ENCODE results near the gene LHFPL3.
"Not testable (repeated sequence)": the region's sequence is repeated elsewhere in the genome, so short reads cannot be mapped to it uniquely, and the experiment has no call there.

Gene LHFPL3

GRCh38 chr7:104922182-104923009 lies 594.0 kb downstream of the LHFPL3 start:
- Histone ChIP-seq H3K27me3 (ENCODE audit: control insufficient read depth in 3 of 3, insufficient read depth in 3 of 3, low read depth in 1 of 3, low read length in 3 of 3) (peaks cover 0 to 3% (median 0%) of the 10 kb centered on the region in 3 experiments), H3K4me1 (ENCODE audit: control insufficient read depth in 2 of 2, insufficient read depth in 1 of 2, low read depth in 1 of 2, low read length in 2 of 2) (peaks cover 5 to 8% of the 10 kb centered on the region in 2 donors), H3K9me3 (replicated peaks in 1 of 2; ENCODE audit: control insufficient read depth in 2 of 2, insufficient read depth in 1 of 2, low read depth in 1 of 2, low read length in 2 of 2) (no peaks in the 10 kb centered on the region), H3K23ac (ENCODE audit: low read depth, low read length, poor library complexity) (no peak overlapping the region), H3K79me1 (ENCODE audit: low read depth, low read length) (no peaks in the 10 kb centered on the region), H3K4me3 (ENCODE audit: low read length in 2 of 2) (no peak overlapping the region), H3K4me2 (ENCODE audit: insufficient read depth, low read length, poor library complexity, severe bottlenecking) (no peak overlapping the region), H2BK12ac (ENCODE audit: low read length) (no peak overlapping the region), H3K14ac (ENCODE audit: low read length) (no peak overlapping the region), H2BK120ac (ENCODE audit: low read depth, low read length) (no peak overlapping the region), H2BK5ac (ENCODE audit: low read length) (no peak overlapping the region), H2BK15ac (ENCODE audit: low read length) (no peak overlapping the region), H3K36me3 (replicated peaks in 1 of 2; ENCODE audit: control insufficient read depth in 2 of 2, insufficient read depth in 2 of 2, low read length in 2 of 2) (no peaks in the 10 kb centered on the region), H3K4ac (ENCODE audit: low read length) (no peak overlapping the region), H3K18ac (ENCODE audit: low read length) (no peak overlapping the region), H3K27ac (replicated peaks; ENCODE audit: low read length) (no peak overlapping the region), H4K8ac (ENCODE audit: low read depth, low read length) (no peak overlapping the region), H2AFZ (ENCODE audit: low read length) (no peak overlapping the region), H4K91ac (ENCODE audit: low read depth, low read length, poor library complexity) (no peak overlapping the region), H3K9ac (ENCODE audit: low read depth, low read length, poor library complexity) (no peak overlapping the region), H2AK5ac (ENCODE audit: low read depth, low read length) (no peak overlapping the region)
- DNase-seq (ENCODE audit: low spot score) = no peak
- no CpG with 5 or more reads among the region's 5 CpGs for WGBS, 2 donors (ENCODE audit: extremely low coverage in 2 of 2, insufficient read length in 2 of 2, insufficient replicate concordance in 1 of 2)

- H3K4ac ChIP-seq (ENCODE audit: low read length) = no peak overlapping the region
- peaks cover 6 to 8% of the 10 kb centered on the region in 2 donors for H3K4me1 ChIP-seq (ENCODE audit: control insufficient read depth in 2 of 2, insufficient read depth in 1 of 2, low read depth in 1 of 2, low read length in 2 of 2)
- no peak overlapping the region for H2BK12ac ChIP-seq (ENCODE audit: low read length)
- H3K9me3 ChIP-seq (replicated peaks in 1 of 2; ENCODE audit: control insufficient read depth in 2 of 2, insufficient read depth in 1 of 2, low read depth in 1 of 2, low read length in 2 of 2) = no peaks in the 10 kb centered on the region
- H2BK5ac ChIP-seq (ENCODE audit: low read length) = no peak overlapping the region
- no peak overlapping the region for H4K91ac ChIP-seq (ENCODE audit: low read depth, low read length, poor library complexity)
- H3K23ac ChIP-seq (ENCODE audit: low read depth, low read length, poor library complexity) = no peak overlapping the region
- no peak overlapping the region for H2AK5ac ChIP-seq (ENCODE audit: low read depth, low read length)
- H3K79me1 ChIP-seq (ENCODE audit: low read depth, low read length) = no peaks in the 10 kb centered on the region
- no peaks in the 10 kb centered on the region for H3K36me3 ChIP-seq (replicated peaks in 1 of 2; ENCODE audit: control insufficient read depth in 2 of 2, insufficient read depth in 2 of 2, low read length in 2 of 2)
- H3K9ac ChIP-seq (ENCODE audit: low read depth, low read length, poor library complexity) = no peak overlapping the region
- no CpG with 5 or more reads among the region's 4 CpGs for WGBS, 2 donors (ENCODE audit: extremely low coverage in 2 of 2, insufficient read length in 2 of 2, insufficient replicate concordance in 1 of 2)
- H3K18ac ChIP-seq (ENCODE audit: low read length) = no peak overlapping the region
- no peak overlapping the region for H2BK120ac ChIP-seq (ENCODE audit: low read depth, low read length)
- DNase-seq (ENCODE audit: low spot score) = peak; percentile 56
- no peak overlapping the region for H3K4me3 ChIP-seq (ENCODE audit: low read length in 2 of 2)
- no peak overlapping the region for H3K4me2 ChIP-seq (ENCODE audit: insufficient read depth, low read length, poor library complexity, severe bottlenecking)
- peak overlapping the region; percentile 82 for H2AFZ ChIP-seq (ENCODE audit: low read length)
- H3K27ac ChIP-seq (replicated peaks; ENCODE audit: low read length) = no peak overlapping the region
- H3K14ac ChIP-seq (ENCODE audit: low read length) = no peak overlapping the region
- H2BK15ac ChIP-seq (ENCODE audit: low read length) = no peak overlapping the region
- no peak overlapping the region for H4K8ac ChIP-seq (ENCODE audit: low read depth, low read length)
- H3K27me3 ChIP-seq (ENCODE audit: control insufficient read depth in 3 of 3, insufficient read depth in 3 of 3, low read depth in 1 of 3, low read length in 3 of 3) = no peaks in the 10 kb centered on the region
These were observed 594.6 kb downstream of the LHFPL3 start for GRCh38 chr7:104923010-104923421.

GRCh38 chr7:104926189-104926588 lies 597.8 kb downstream of the LHFPL3 start:
- WGBS, 2 donors (ENCODE audit: extremely low coverage in 2 of 2, insufficient read length in 2 of 2, insufficient replicate concordance in 1 of 2) = no CpG with 5 or more reads among the region's 5 CpGs
- not testable (repeated sequence) for H3K4me2 ChIP-seq (ENCODE audit: insufficient read depth, low read length, poor library complexity, severe bottlenecking)

DNA sequence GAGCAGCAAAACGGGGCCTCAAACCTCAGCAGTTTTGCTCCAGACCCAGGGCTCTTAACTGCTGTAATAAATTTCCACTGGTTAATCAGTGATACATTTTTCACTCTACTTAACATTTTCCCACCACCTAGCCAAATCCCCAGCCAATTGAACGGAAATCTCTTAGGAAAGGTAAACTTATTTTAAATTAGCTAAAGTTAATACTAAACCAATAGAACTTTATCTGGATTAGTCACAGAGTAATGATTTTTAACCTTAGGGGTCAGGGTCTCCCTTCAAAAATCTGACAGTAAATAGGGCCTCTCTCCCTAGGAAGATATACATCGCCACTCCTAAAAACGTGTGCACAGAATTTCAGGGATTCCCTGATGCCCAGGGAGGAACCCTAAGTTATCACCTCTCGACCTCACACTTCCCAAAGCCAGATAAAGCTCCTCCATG lies 598.2 kb downstream of the LHFPL3 start:
- no peak overlapping the region for H2BK15ac ChIP-seq (ENCODE audit: low read length)
- H3K79me1 ChIP-seq (ENCODE audit: low read depth, low read length) = no peaks in the 10 kb centered on the region
- no peak overlapping the region for H3K4me3 ChIP-seq (ENCODE audit: low read length in 2 of 2)
- no peak overlapping the region for H3K23ac ChIP-seq (ENCODE audit: low read depth, low read length, poor library complexity)
- H2BK5ac ChIP-seq (ENCODE audit: low read length) = no peak overlapping the region
- H3K9ac ChIP-seq (ENCODE audit: low read depth, low read length, poor library complexity) = no peak overlapping the region
- WGBS, 2 donors (ENCODE audit: extremely low coverage in 2 of 2, insufficient read length in 2 of 2, insufficient replicate concordance in 1 of 2) = no CpG with 5 or more reads among the region's 5 CpGs
- no peak overlapping the region for H3K4ac ChIP-seq (ENCODE audit: low read length)
- no peak overlapping the region for H3K18ac ChIP-seq (ENCODE audit: low read length)
- H2AFZ ChIP-seq (ENCODE audit: low read length) = no peak overlapping the region
- no peaks in the 10 kb centered on the region for H3K9me3 ChIP-seq (replicated peaks in 1 of 2; ENCODE audit: control insufficient read depth in 2 of 2, insufficient read depth in 1 of 2, low read depth in 1 of 2, low read length in 2 of 2)
- H2AK5ac ChIP-seq (ENCODE audit: low read depth, low read length) = no peak overlapping the region
- H4K8ac ChIP-seq (ENCODE audit: low read depth, low read length) = no peak overlapping the region
- peaks cover 10 to 13% of the 10 kb centered on the region in 2 donors for H3K4me1 ChIP-seq (ENCODE audit: control insufficient read depth in 2 of 2, insufficient read depth in 1 of 2, low read depth in 1 of 2, low read length in 2 of 2)
- no peak overlapping the region for H2BK120ac ChIP-seq (ENCODE audit: low read depth, low read length)
- no peak overlapping the region for H3K14ac ChIP-seq (ENCODE audit: low read length)
- H2BK12ac ChIP-seq (ENCODE audit: low read length) = no peak overlapping the region
- H3K27ac ChIP-seq (replicated peaks; ENCODE audit: low read length) = no peak overlapping the region
- H3K4me2 ChIP-seq (ENCODE audit: insufficient read depth, low read length, poor library complexity, severe bottlenecking) = no peak overlapping the region
- no peaks in the 10 kb centered on the region for H3K36me3 ChIP-seq (replicated peaks in 1 of 2; ENCODE audit: control insufficient read depth in 2 of 2, insufficient read depth in 2 of 2, low read length in 2 of 2)
- no peak overlapping the region for H4K91ac ChIP-seq (ENCODE audit: low read depth, low read length, poor library complexity)
- no peaks in the 10 kb centered on the region for H3K27me3 ChIP-seq (ENCODE audit: control insufficient read depth in 3 of 3, insufficient read depth in 3 of 3, low read depth in 1 of 3, low read length in 3 of 3)
- no peak for DNase-seq (ENCODE audit: low spot score)

More at GRCh38 chr7:104926189-104926588, 597.8 kb downstream of the LHFPL3 start:
- not testable (repeated sequence) for H4K8ac ChIP-seq (ENCODE audit: low read depth, low read length); H3K18ac ChIP-seq (ENCODE audit: low read length); H3K9me3 ChIP-seq (replicated peaks in 1 of 2; ENCODE audit: control insufficient read depth in 2 of 2, insufficient read depth in 1 of 2, low read depth in 1 of 2, low read length in 2 of 2); H2BK15ac ChIP-seq (ENCODE audit: low read length); H3K9ac ChIP-seq (ENCODE audit: low read depth, low read length, poor library complexity); H3K4me3 ChIP-seq (ENCODE audit: low read length in 2 of 2); H2BK120ac ChIP-seq (ENCODE audit: low read depth, low read length); H3K27me3 ChIP-seq (ENCODE audit: control insufficient read depth in 3 of 3, insufficient read depth in 3 of 3, low read depth in 1 of 3, low read length in 3 of 3); H2AFZ ChIP-seq (ENCODE audit: low read length); H3K36me3 ChIP-seq (replicated peaks in 1 of 2; ENCODE audit: control insufficient read depth in 2 of 2, insufficient read depth in 2 of 2, low read length in 2 of 2); H2BK12ac ChIP-seq (ENCODE audit: low read length); H3K79me1 ChIP-seq (ENCODE audit: low read depth, low read length); H2BK5ac ChIP-seq (ENCODE audit: low read length); H3K14ac ChIP-seq (ENCODE audit: low read length); H3K27ac ChIP-seq (replicated peaks; ENCODE audit: low read length); H3K23ac ChIP-seq (ENCODE audit: low read depth, low read length, poor library complexity); H3K4ac ChIP-seq (ENCODE audit: low read length); H4K91ac ChIP-seq (ENCODE audit: low read depth, low read length, poor library complexity); DNase-seq (ENCODE audit: low spot score); H2AK5ac ChIP-seq (ENCODE audit: low read depth, low read length)
- H3K4me1 ChIP-seq (ENCODE audit: control insufficient read depth in 2 of 2, insufficient read depth in 1 of 2, low read depth in 1 of 2, low read length in 2 of 2) = peaks cover 8 to 11% of the 10 kb centered on the region in 2 donors

Measured in neuronal stem cell (in vitro differentiated cells).